Hindlimb muscle (tissue), 1 donor: ENCODE measurements around the gene RUSF1. TPM values are rescaled to one million over a fixed set of nuclear protein-coding genes. Genes with fewer than 3 reads are reported as not detected.
"Not testable (repeated sequence)": the region's sequence is repeated elsewhere in the genome, so short reads cannot be mapped to it uniquely, and the experiment has no call there.

Experiments used
- DNase-seq: peaks from one replicate; pipeline ENCODE4 v3.0.0-alpha.2; 2013
- polyA plus RNA-seq: library from polyadenylated mRNA; unstranded; fragments of 120-200 nt; gene quantifications from one replicate; pipeline ENCODE4 v1.2.1, GENCODE V29; 2013; ENCODE audit not compliant: insufficient read length

Gene RUSF1
- polyA plus RNA-seq: 48.4 TPM

- peak; percentile 94 for DNase-seq
Measured at GRCh38 chr16:31507929-31508705, at the start of gene RUSF1. RUSF1 (minus strand) TSS chr16:31508391; CDS start chr16:31508373, 18 bp downstream.

GRCh38 chr16:31542763-31543162, 34.6 kb upstream of the RUSF1 start:
- DNase-seq: no peak

GRCh38 chr16:31539762-31540161, 31.6 kb upstream of the RUSF1 start:
- DNase-seq: not testable (repeated sequence)

GRCh38 chr16:31538243-31538598, 30.0 kb upstream of the RUSF1 start:
- DNase-seq: not testable (repeated sequence)

DNA sequence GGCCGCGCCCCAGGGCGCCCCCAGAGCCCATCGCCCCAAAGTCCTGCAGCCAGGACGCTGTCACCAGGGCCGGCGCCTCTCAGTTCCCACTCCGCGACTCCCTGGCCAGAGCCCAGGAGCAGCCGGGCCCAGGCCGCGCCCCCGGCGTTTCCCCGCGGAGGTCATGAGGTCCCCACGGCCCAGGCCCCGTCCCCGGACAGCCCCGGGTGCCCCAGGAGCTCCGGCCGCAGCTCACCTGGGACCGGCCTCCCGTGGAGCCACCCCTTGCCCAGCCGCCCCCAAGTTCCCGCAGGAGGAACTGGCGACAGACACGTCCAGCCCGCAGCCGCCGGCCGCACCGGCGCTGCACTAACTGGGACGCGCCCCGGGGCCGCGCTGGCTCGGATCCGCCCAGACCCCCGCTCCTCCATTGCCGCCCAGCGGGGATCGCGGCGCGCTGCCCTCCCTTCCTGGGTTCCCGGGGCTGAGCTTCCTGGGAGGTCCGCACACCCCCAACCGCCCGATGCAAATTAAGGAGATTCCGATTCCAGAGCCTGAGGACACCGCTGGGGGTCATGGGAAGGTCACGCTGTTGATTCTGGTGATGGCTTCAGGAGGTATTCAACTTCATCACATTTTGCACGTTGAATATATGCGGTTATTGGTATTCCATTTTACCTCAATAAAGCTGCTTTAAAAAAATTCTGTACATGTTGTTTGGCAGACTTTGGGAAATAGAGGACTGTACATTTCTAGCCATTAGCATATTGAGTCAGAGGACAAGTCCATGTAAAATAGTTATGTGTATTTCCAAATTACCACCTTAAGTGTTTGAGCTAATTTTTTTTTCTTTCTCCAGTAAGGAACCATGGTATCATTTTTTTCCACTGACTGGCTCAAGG, 29.4 kb upstream of the RUSF1 start:
- DNase-seq: peak; percentile 11

- DNase-seq: no peak
Measured at GRCh38 chr16:31536804-31537361, 28.7 kb upstream of the RUSF1 start.

GRCh38 chr16:31535737-31536136, 27.5 kb upstream of the RUSF1 start:
- DNase-seq: no peak

- DNase-seq: no peak
Measured at GRCh38 chr16:31532896-31533295, 24.7 kb upstream of the RUSF1 start.

GRCh38 chr16:31532120-31532519, 23.9 kb upstream of the RUSF1 start:
- DNase-seq: no peak

GRCh38 chr16:31531096-31531495, 22.9 kb upstream of the RUSF1 start:
- DNase-seq: no peak

DNA sequence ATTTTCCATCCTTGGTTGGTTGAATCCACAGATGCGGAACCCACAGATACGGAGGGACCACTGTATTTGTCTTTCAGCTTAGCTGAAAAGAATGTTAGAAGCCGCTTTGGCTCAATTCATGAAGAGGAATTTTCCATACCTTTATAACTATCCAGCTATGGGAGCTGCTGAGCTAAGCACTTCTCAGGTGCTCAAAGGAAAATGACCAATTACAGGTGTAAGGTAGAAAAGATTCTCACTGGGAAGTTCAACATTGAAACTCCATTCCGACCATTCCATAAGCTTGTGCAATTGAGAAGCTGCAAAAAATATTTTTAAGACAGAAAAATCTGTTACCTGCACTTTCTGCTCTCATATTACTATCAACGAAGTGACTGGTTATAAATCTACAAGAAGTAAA, 22.2 kb upstream of the RUSF1 start:
- DNase-seq: no peak

DNA sequence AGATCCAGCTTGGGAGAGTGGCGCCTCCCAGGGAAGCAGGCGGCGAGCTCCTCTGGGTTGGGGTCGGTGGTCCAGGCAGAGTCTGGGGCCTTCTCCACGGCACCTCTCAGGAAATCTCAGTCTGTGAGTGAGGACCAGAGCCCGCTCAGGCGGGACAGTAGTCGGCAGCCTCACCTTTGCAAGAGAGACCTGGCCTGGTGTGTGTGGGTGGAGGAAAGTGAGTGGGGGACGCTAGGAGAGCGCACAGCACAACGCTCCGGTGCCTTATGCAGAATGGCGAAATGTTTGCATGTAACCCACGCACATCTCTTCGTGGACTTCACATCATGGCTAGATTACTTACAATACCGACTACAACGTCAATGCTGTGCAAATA, 21.7 kb upstream of the RUSF1 start:
- DNase-seq: no peak

DNA sequence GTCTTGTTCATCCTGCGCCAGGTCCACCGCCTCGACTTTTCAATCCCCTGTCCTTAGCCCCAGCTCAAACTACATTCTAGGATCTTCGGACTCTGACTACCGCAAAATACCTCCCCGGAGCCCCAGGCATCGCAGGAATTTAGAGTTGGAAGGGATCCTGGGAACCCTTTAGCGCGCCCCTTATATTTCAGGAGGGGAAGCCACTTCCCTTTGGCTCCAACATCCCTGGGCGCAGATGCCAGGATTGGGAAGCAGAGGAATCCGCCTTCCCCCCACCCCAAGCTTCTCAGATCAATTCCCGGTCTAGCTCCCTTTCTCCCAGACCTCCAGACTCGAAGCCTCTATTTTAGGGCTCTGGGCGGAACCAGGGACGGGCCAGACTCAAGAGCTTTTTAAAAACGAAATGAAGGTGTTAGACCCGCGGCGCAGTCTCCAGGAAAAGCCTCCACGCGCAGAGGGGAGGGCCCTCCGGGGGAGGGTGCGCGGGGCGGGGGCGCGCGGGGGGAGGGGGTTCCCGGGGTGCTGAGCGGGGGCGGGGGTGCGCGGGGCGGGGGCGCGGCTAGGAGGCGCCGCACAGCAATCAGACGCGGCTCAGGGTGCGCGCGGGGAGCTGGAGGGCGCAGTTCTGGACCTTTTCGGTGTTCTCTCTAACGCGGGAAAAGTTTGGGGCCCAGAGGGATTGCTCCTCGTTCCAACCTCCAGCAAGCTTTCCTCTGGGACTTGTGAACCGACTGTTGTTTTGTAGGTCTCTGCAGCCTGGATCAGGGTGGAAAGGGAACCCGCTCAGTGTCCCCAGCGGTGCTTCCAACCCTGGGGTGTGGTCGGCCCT, 21.1 kb upstream of the RUSF1 start:
- no peak for DNase-seq

- DNase-seq: no peak
Measured at GRCh38 chr16:31528523-31529107, 20.4 kb upstream of the RUSF1 start.

DNA sequence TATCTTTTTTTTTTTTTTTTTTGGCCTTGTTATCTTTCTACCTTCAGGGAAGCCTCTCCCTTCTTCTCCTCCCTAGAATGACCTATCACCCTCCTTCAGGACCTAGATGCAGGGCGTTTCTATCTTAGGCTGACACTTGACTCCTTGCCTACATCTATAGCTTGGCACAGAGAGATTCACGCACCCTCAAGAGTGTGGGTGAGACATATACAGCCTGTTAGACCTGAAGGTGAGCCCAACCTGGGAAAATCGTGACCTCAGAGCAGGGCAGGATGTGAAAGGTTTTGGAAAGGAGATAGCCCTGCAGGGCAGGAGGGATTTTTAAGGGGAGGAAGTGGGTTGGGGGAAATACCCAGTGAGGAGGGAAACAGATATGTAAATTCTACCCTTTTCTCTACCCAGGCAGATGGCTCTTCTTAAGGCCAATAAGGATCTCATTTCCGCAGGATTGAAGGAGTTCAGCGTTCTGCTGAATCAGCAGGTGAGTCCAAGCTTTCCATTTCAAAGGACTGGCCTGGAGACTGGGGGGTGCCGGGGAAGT, 19.6 kb upstream of the RUSF1 start, which contains the start of gene AHSP:
Gene AHSP, plus strand, starts transcription at position 167 of the 541 bp plus-strand sequence. Its CDS starts 240 bp downstream, at position 407.
- no peak for DNase-seq

DNA sequence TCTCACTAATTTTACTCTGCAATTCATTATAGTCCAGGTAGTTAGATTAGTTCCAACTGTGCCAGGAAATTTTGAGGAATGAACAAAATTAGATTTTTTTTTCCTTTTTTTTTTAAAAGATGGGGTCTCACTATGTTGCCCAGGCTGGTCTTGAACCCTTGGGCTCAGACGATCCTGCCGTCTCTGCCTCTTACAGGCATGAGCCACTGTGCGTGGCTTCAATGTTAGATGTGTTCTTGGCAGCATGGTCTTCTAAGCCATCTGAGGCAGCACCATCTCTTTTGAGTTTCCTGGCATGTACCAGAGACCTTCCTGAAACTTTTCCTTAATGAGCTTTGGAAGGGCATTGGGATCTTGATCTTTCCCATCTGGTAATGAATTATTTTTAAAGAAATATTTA, 16.9 kb upstream of the RUSF1 start:
- DNase-seq: no peak

GRCh38 chr16:31523768-31524167, 15.6 kb upstream of the RUSF1 start:
- DNase-seq: not testable (repeated sequence)

DNA sequence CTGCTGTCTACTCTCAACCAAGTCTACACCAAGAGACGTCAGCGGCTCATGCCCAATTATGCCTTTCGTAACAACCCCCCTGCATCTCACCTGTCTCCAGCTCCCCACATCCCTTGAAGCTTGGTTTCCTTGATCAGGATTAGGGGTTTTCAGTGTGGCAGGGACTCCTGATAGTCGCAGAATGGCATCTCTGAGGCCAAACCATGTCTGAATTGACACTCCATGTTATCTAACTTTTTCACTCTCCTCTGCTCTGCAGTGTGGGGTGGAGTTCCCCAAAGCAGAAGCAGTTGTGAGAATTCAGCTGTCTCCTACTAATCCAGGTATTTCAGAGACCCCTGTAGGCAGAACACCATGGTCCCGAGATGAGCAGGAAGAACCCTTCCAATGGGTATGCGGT, 13.9 kb upstream of the RUSF1 start:
- DNase-seq: no peak

GRCh38 chr16:31521368-31521767, 13.2 kb upstream of the RUSF1 start:
- no peak for DNase-seq

DNA sequence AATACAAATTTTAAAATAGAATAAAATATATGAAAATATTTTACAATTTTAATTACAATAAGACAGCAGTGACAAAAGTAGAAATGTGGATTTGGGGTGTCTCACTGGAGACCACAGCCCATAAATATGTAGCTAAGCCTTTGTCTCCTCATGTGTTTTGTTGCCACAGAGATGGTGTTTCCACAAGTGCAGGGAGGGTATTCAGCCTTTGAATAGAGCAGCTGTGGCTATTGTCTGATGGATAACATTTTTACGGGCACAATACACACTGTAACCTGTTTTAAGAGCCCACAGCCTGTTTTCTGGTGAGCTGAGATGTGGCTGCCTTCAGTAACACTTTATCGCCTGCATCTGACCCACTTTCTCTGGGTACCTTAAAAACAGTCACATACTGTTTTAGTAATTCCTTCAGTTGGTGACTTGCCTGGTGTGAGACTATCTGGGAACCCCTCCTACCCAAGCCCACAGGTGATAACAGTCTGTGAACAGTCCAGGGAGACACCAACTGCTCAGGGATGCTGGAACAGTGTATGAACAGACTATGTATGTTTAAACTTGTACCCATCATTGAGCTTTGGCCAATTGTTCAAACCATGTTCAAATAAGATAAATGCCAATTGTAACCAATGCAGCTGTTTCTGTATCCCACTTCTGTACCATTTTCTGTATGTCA, 11.7 kb upstream of the RUSF1 start:
- no peak for DNase-seq

GRCh38 chr16:31517800-31518402, 9.7 kb upstream of the RUSF1 start:
- no peak for DNase-seq
